MCF 10A (cell line): ENCODE measurements around the gene KISS1. TPM values are rescaled to one million over a fixed set of nuclear protein-coding genes. Genes with fewer than 3 reads are reported as not detected.

Experiments
- BruUV-seq: library from RNA; stranded (reverse); fragments of 400-500 nt; replicated peaks from 2 replicates; lab custom pipeline; 2021; lab: Mats Ljungman, UMichigan
- CTCF ChIA-PET: fragments of 300-600 bp; sonication (Branson Sonifier 250); formaldehyde crosslinking; extraction: SDS; loops from one replicate; lab custom pipeline; 2021; ENCODE audit warnings: antibody characterized with exemption, inconsistent platforms; lab: Yijun Ruan, JAX
- POLR2A ChIA-PET: fragments of 300-600, 350-650 bp; sonication (Branson Sonifier 250); formaldehyde crosslinking; extraction: SDS; loops from one replicate; lab custom pipeline; 2020; ENCODE audit warnings: antibody characterized with exemption, inconsistent platforms; lab: Yijun Ruan, JAX
- DNase-seq: peaks from one replicate; pipeline ENCODE4 v3.0.0-alpha.2; 2018; ENCODE audit not compliant: unreplicated experiment
- H3K27ac Mint-ChIP-seq: one replicate; pipeline ENCODE4 v1.8.0; 2022; ENCODE audit warnings: mild to moderate bottlenecking, low read depth, mixed read lengths; ENCODE audit not compliant: unreplicated experiment
- H3K27me3 Mint-ChIP-seq: one replicate; pipeline ENCODE4 v1.8.0; 2022; ENCODE audit warnings: mixed read lengths; ENCODE audit not compliant: insufficient read depth, unreplicated experiment
- H3K36me3 Mint-ChIP-seq: one replicate; pipeline ENCODE4 v1.8.0; 2022; ENCODE audit warnings: mild to moderate bottlenecking, moderate library complexity, mixed read lengths; ENCODE audit not compliant: insufficient read depth, unreplicated experiment
- H3K4me1 Mint-ChIP-seq: one replicate; pipeline ENCODE4 v1.8.0; 2022; ENCODE audit warnings: mixed read lengths; ENCODE audit not compliant: insufficient read depth, unreplicated experiment
- H3K4me3 Mint-ChIP-seq: one replicate; pipeline ENCODE4 v1.8.0; 2022; ENCODE audit warnings: mild to moderate bottlenecking, moderate library complexity, mixed read lengths; ENCODE audit not compliant: unreplicated experiment
- H3K9me3 Mint-ChIP-seq: one replicate; pipeline ENCODE4 v1.8.0; 2022; ENCODE audit warnings: mixed read lengths; ENCODE audit not compliant: unreplicated experiment
- CTCF ChIP-seq: fragments of 200-600 bp; IDR thresholded peaks from one replicate; pipeline ENCODE4 v1.8.0; 2022; ENCODE audit warnings: antibody characterized with exemption, mild to moderate bottlenecking; ENCODE audit not compliant: unreplicated experiment
- intact Hi-C: fragments of 100-400 bp; cut with micrococcal nuclease; formaldehyde crosslinking; loops from 2 replicates; pipeline ENCODE4 v1.14.1; 2022
- total RNA-seq: library from RNA; stranded (reverse); gene quantifications from 2 replicates; pipeline ENCODE4 v1.2.3, GENCODE V29; 2022

Gene KISS1
- total RNA-seq, 1 experiment from 2014 or later: not detected

- Mint-ChIP-seq H3K4me3 (no peak overlapping the region), H3K36me3 (no peaks in the 10 kb centered on the region), H3K27ac (no peak overlapping the region), H3K4me1 (no peaks in the 10 kb centered on the region), H3K9me3 (no peaks in the 10 kb centered on the region), H3K27me3 (no peaks in the 10 kb centered on the region)
- DNase-seq: no peak
- no peak for TF ChIP-seq CTCF
- POLR2A ChIA-PET: no interaction called here
- CTCF ChIA-PET: interaction anchor here (1.0 to 12.1 kb wide), 4 partner anchors 15 to 25 kb away, joined by 3 to 135 read pairs (median 20); partner anchors contain the start of gene REN
- BruUV-seq: no TSS peak
- intact Hi-C loops: no loop called here
Observed at GRCh38 chr1:204181116-204181515, 15.2 kb downstream of the KISS1 start.

DNA sequence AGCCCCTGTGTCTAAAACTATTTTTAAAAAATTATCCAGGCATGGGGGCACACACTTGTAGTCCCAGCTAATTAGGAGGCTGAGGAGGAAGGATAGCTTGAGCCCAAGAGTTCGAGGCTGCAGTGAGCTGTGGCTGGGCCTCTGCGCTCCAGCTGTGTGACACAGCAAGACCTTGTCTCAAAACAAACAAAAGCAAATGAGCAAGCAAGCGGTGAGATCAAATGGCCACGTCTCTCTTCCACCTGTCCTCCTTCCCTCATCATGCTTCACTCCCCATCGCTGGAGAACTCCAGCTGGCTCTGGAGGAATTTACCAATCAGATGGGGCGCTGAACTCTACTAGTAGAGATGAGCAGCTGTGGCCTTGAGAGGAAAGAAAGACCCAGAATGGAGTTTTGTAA is 16.2 kb downstream of the KISS1 start:
- intact Hi-C loops: no loop called here
- POLR2A ChIA-PET: no interaction called here
- Mint-ChIP-seq H3K27ac (no peak overlapping the region), H3K9me3 (no peaks in the 10 kb centered on the region), H3K4me3 (no peak overlapping the region), H3K4me1 (no peaks in the 10 kb centered on the region), H3K27me3 (no peaks in the 10 kb centered on the region), H3K36me3 (no peaks in the 10 kb centered on the region)
- no TSS peak for BruUV-seq
- DNase-seq: no peak
- no peak for TF ChIP-seq CTCF
- CTCF ChIA-PET: interaction anchor here (0.7 to 12.1 kb wide), 7 partner anchors 15 to 320 kb away, joined by 3 to 135 read pairs (median 3); partner anchors contain the start of gene REN

- intact Hi-C loops: no loop called here
- Mint-ChIP-seq H3K4me1 (no peaks in the 10 kb centered on the region), H3K27ac (no peak overlapping the region)
Observed at GRCh38 chr1:204178487-204179281, 17.6 kb downstream of the KISS1 start.

More at GRCh38 chr1:204178487-204179281, 17.6 kb downstream of the KISS1 start:
- no peaks in the 10 kb centered on the region for H3K36me3 Mint-ChIP-seq
- no TSS peak for BruUV-seq
- ChIA-PET CTCF (interaction anchor here (0.6 to 12.1 kb wide), 9 partner anchors 14 to 469 kb away, joined by 3 to 135 read pairs (median 4); partner anchors contain the start of gene REN), POLR2A (interaction anchor here (0.5 kb wide), 1 partner anchor 1572 kb away, joined by 3 read pairs; no protein-coding TSS in a partner anchor)
- H3K9me3 Mint-ChIP-seq: no peaks in the 10 kb centered on the region
- no peak for DNase-seq
- no peaks in the 10 kb centered on the region for H3K27me3 Mint-ChIP-seq
- no peak for TF ChIP-seq CTCF
- no peak overlapping the region for H3K4me3 Mint-ChIP-seq
